Mesendoderm (in vitro differentiated cells): ENCODE data around the gene CRYBA4.
A peak's percentile ranks its signal among the peaks of the same experiment; 100 is the strongest.

Source experiments
- DNase-seq: peaks from one replicate; pipeline ENCODE4 v3.0.0; 2013
- H2AK5ac ChIP-seq: 2 replicates; pipeline ENCODE4 v1.6.1; 2013; ENCODE audit warnings: low read length, inconsistent platforms
- H2BK120ac ChIP-seq: 2 replicates; pipeline ENCODE4 v1.6.1; 2013; ENCODE audit warnings: low read depth, mild to moderate bottlenecking, low read length, moderate library complexity, mixed read lengths
- H2BK15ac ChIP-seq: replicated peaks from 2 replicates; pipeline ENCODE4 v1.6.1; 2013; ENCODE audit warnings: low read depth, mild to moderate bottlenecking, moderate library complexity
- H2BK5ac ChIP-seq: 2 replicates; pipeline ENCODE4 v1.6.1; 2013; ENCODE audit warnings: low read length, inconsistent platforms
- H3K18ac ChIP-seq: 2 replicates; pipeline ENCODE4 v1.6.1; 2013; ENCODE audit warnings: mild to moderate bottlenecking, low read length, mixed read lengths
- H3K23ac ChIP-seq: one replicate; pipeline ENCODE4 v1.6.1; 2013; ENCODE audit warnings: low read length
- H3K27ac ChIP-seq: 2 replicates; pipeline ENCODE4 v1.5.1; 2013; ENCODE audit warnings: low read depth, mild to moderate bottlenecking, inconsistent platforms, low read length, moderate library complexity
- H3K27me3 ChIP-seq: 2 replicates; pipeline ENCODE4 v1.6.1; 2013; ENCODE audit warnings: low read length, control low read depth, mild to moderate bottlenecking, inconsistent platforms; ENCODE audit not compliant: insufficient read depth, poor library complexity
- H3K36me3 ChIP-seq: 2 replicates; pipeline ENCODE4 v1.6.1; 2013; ENCODE audit warnings: low read length, inconsistent platforms; ENCODE audit not compliant: control insufficient read depth, insufficient read depth
- H3K4ac ChIP-seq: one replicate; pipeline ENCODE4 v1.6.1; 2013; ENCODE audit warnings: low read depth, mild to moderate bottlenecking, low read length, moderate library complexity
- H3K4me1 ChIP-seq: 2 replicates; pipeline ENCODE4 v1.6.1; 2013; ENCODE audit warnings: low read depth, low read length, inconsistent platforms; ENCODE audit not compliant: control insufficient read depth
- H3K4me2 ChIP-seq: 2 replicates; pipeline ENCODE4 v1.6.1; 2013; ENCODE audit warnings: low read length
- H3K4me3 ChIP-seq: 2 replicates; pipeline ENCODE4 v1.5.1; 2013; ENCODE audit warnings: mild to moderate bottlenecking, low read length
- H3K56ac ChIP-seq: one replicate; pipeline ENCODE4 v1.6.1; 2013; ENCODE audit warnings: low read length
- H3K79me1 ChIP-seq: 2 replicates; pipeline ENCODE4 v1.6.1; 2013; ENCODE audit warnings: low read length, inconsistent platforms
- H3K79me2 ChIP-seq: 2 replicates; pipeline ENCODE4 v1.6.1; 2013; ENCODE audit warnings: mild to moderate bottlenecking, low read length; ENCODE audit not compliant: control insufficient read depth, insufficient read depth
- H3K9ac ChIP-seq: 2 replicates; pipeline ENCODE4 v1.6.1; 2013; ENCODE audit warnings: low read length, inconsistent platforms
- H4K5ac ChIP-seq: one replicate; pipeline ENCODE4 v1.6.1; 2013; ENCODE audit warnings: low read length
- H4K8ac ChIP-seq: one replicate; pipeline ENCODE4 v1.6.1; 2013; ENCODE audit warnings: low read depth, mild to moderate bottlenecking, control low read depth, low read length, moderate library complexity
- WGBS: extraction: QIAGEN DNeasy Blood & Tissue Kit; methylation state at CpG from one replicate; pipeline ENCODE4 v1.1.7; 2013; ENCODE audit warnings: low lambda C conversion rate, missing lambda C conversion rate; ENCODE audit not compliant: insufficient coverage; ENCODE audit errors: extremely low coverage; 5-methylcytosine and 5-hydroxymethylcytosine counted together

The CRYBA4 gene

DNA sequence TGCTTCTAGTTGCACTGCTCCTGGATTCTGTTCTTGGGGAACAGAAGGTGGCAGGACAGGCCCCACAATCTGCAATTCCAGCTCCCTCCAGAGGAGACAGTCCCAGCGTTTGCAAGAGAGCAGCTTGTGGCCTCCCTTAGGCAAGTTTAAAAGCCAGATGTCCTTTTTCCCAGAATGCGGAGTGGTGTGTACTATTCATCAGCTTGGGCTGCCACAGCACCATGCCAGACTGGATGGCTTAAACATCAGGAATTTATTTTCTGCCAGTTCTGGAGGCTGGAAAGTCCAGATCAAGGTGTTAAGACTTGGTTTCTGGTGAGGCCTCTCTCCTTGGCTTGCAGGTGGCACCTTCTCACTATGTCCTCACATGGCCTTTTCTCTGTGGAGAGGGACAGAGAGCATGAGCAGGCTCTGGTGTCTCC lies 47.3 kb downstream of the CRYBA4 start:
- Histone ChIP-seq H3K4me2 (no peak overlapping the region), H2BK15ac (no peak overlapping the region), H3K36me3 (no peaks in the 10 kb centered on the region), H3K27ac (no peak overlapping the region), H4K5ac (no peak overlapping the region), H2BK5ac (no peak overlapping the region), H3K18ac (no peak overlapping the region), H3K79me1 (peaks cover under 1% of the 10 kb centered on the region), H3K27me3 (no peaks in the 10 kb centered on the region), H3K79me2 (no peaks in the 10 kb centered on the region), H3K4me1 (peaks cover 9% of the 10 kb centered on the region), H3K23ac (no peak overlapping the region), H3K56ac (no peak overlapping the region), H2AK5ac (no peak overlapping the region), H3K4me3 (no peak overlapping the region), H3K9ac (no peak overlapping the region), H3K4ac (no peak overlapping the region), H4K8ac (no peak overlapping the region), H2BK120ac (no peak overlapping the region)
- peak; percentile 84 for DNase-seq
- no CpG with 5 or more reads among the region's 2 CpGs for WGBS

DNA sequence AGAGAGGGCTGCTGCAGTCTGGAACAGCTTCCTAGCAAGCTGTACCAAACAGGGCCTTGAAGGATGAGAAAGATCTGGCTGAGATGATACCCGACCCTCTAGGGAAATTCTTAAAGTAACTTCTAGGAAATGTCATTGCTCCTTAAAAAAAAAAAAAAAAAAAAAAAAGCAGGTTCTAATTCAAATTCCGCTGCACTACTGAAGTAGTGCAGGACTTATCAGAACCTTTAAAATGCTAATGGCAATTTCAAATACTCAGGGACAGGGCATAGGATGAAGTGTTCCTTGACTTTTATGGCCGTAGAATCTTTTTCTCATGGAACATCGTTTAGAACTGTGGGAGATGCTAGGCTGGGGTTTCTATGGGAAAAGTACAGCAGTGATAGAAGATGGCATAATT lies 48.7 kb downstream of the CRYBA4 start:
- Histone ChIP-seq H3K27ac (no peak overlapping the region), H2BK15ac (no peak overlapping the region), H3K4me2 (no peak overlapping the region), H3K4ac (no peak overlapping the region), H3K9ac (no peak overlapping the region), H2BK5ac (no peak overlapping the region), H3K4me1 (peaks cover 8% of the 10 kb centered on the region), H2BK120ac (no peak overlapping the region), H3K36me3 (no peaks in the 10 kb centered on the region), H3K79me1 (peaks cover 5% of the 10 kb centered on the region), H3K56ac (no peak overlapping the region), H4K5ac (no peak overlapping the region), H3K79me2 (no peaks in the 10 kb centered on the region), H3K4me3 (no peak overlapping the region), H3K23ac (no peak overlapping the region), H4K8ac (no peak overlapping the region), H2AK5ac (no peak overlapping the region), H3K18ac (no peak overlapping the region), H3K27me3 (no peaks in the 10 kb centered on the region)
- no CpG with 5 or more reads among the region's 4 CpGs for WGBS
- no peak for DNase-seq

DNA sequence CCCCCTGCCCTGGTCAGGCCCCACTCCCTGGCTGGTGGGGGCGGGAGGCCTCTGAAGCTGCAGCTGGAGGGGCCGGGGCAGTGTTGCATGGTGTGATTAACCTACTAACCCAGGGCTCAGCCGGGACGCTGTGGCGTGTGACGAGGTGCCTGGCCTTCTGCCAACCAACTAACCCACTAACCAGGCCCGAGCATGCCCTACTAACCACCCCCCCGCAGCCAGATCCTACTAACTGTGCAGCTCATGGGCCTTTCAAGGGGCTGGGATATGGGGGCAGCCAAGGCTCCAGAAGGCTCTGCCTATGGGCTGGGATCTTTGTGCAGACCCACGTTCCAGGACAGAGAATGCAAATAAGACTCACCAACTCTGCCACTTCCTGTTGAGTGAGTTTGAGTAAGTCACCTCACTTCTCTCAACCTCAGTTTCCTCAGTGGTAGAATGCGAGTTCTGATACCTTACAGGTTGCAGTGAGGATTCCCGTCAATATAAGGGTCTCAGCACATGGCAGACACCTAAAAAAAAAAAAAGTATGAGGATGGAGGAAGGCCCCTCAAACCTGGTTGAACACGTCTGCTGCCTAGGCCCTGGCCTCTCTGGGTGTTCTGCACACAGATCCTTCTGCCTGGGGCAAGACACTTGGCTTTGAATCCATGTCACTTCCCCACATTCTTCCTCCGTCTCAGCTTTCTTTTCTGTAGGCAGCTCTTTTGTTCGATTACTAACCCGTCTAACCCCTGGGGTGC lies 49.7 kb downstream of the CRYBA4 start:
- Histone ChIP-seq H2BK15ac (no peak overlapping the region), H4K5ac (no peak overlapping the region), H3K4me3 (no peak overlapping the region), H4K8ac (peak overlapping the region; percentile 17), H3K4me1 (peaks cover 8% of the 10 kb centered on the region), H3K18ac (no peak overlapping the region), H2BK5ac (no peak overlapping the region), H3K36me3 (no peaks in the 10 kb centered on the region), H3K9ac (no peak overlapping the region), H3K56ac (peak overlapping the region; percentile 22), H3K79me2 (no peaks in the 10 kb centered on the region), H3K23ac (no peak overlapping the region), H3K79me1 (peaks cover 5% of the 10 kb centered on the region), H3K27me3 (no peaks in the 10 kb centered on the region), H2BK120ac (no peak overlapping the region), H2AK5ac (no peak overlapping the region), H3K27ac (no peak overlapping the region), H3K4me2 (no peak overlapping the region), H3K4ac (no peak overlapping the region)
- no CpG with 5 or more reads among the region's 15 CpGs for WGBS
- DNase-seq, result no peak

DNA sequence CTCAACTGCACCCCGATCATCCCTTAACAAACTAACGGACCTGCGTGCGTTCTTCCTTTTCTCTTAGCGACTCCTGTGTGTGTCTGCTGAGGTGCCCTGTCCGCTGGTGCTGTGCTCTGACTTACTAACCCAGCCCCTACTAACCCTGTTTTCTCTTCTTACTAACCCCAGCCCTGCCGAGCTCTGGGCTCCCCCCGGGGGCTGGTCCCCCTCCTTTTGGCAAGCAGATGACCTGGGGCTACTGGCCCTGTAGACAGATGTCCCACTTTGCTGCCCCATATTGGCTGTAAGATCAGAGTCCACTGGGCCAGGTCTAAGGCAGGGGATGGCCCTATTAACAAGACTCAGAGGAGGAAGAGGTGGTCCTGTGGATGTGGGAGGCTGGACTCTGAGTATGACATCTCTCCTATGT lies 50.3 kb downstream of the CRYBA4 start:
- Histone ChIP-seq H2BK120ac (no peak overlapping the region), H4K8ac (peak overlapping the region; percentile 17), H3K27me3 (no peaks in the 10 kb centered on the region), H3K79me1 (peaks cover 5% of the 10 kb centered on the region), H3K18ac (peak overlapping the region; percentile 2), H2BK15ac (no peak overlapping the region), H3K36me3 (no peaks in the 10 kb centered on the region), H4K5ac (no peak overlapping the region), H3K4ac (no peak overlapping the region), H2BK5ac (peak overlapping the region; percentile 44), H3K9ac (peak overlapping the region; percentile 60), H3K4me2 (peak overlapping the region; percentile 8), H3K4me3 (no peak overlapping the region), H3K23ac (no peak overlapping the region), H3K27ac (peak overlapping the region; percentile 88), H3K79me2 (no peaks in the 10 kb centered on the region), H2AK5ac (peak overlapping the region; percentile 61), H3K4me1 (peaks cover 8% of the 10 kb centered on the region), H3K56ac (peak overlapping the region; percentile 82)
- WGBS, result no CpG with 5 or more reads among the region's 8 CpGs
- DNase-seq, result no peak

DNA sequence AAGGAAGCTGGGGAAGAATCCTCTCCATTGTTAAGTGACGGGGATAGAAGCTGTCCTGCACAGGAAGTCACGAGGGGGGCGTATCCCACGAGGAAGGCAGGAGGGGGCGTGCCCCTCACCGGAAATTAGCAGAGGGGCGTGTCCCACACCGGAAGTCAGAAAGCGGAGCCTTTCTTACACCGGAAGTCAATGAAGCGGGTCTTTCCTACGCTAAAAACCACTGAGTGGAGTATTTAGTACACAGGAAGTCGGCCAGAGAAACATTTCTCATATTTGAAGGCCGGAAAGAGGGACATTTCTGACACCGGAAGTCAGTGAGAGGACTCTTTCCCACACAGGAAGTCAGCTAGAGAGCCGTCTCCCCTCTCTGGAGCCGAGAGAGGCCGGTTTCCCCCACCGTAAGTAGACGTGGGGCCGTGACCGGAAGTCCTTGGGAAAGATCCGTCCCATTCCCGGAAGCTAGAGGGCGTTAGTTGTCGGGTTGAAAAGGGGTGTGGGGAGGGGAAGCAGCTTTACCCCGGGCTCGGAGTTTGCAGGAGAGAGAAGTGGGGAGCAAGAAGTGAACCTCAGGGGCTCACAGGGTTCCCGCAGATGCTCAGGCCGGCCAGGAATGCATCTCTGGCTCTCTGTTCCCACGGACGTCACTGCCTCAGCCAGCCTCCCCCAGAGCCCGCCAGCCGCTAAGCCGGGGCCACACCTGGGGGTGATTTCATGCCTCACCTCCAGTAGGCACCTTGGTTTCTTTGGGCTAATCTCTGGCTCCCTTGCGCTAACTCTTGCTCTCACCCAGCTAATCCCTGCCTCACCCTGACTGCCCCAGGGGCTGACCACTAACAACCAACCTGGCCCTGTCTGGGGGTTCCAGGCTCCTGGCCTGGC lies 51.1 kb downstream of the CRYBA4 start:
- no CpG with 5 or more reads among the region's 36 CpGs for WGBS
- H3K27me3 ChIP-seq, result no peaks in the 10 kb centered on the region
- H3K27ac ChIP-seq, result peak overlapping the region; percentile 88
- H2BK5ac ChIP-seq, result peak overlapping the region; percentile 51
- DNase-seq, result peak; percentile 98
- H4K5ac ChIP-seq, result no peak overlapping the region
- peak overlapping the region; percentile 30 for H4K8ac ChIP-seq
- peak overlapping the region; percentile 95 for H3K56ac ChIP-seq
- H3K36me3 ChIP-seq, result no peaks in the 10 kb centered on the region
- no peak overlapping the region for H2BK120ac ChIP-seq
- H3K18ac ChIP-seq, result peak overlapping the region; percentile 62
- peak overlapping the region; percentile 96 for H3K4me2 ChIP-seq
- H3K4ac ChIP-seq, result peak overlapping the region; percentile 84
- no peaks in the 10 kb centered on the region for H3K79me2 ChIP-seq
- H3K9ac ChIP-seq, result peak overlapping the region; percentile 93
- peak overlapping the region; percentile 7 for H3K23ac ChIP-seq
- peaks cover 8% of the 10 kb centered on the region for H3K4me1 ChIP-seq
- no peak overlapping the region for H2BK15ac ChIP-seq
- no peak overlapping the region for H2AK5ac ChIP-seq
- peaks cover 5% of the 10 kb centered on the region for H3K79me1 ChIP-seq
- H3K4me3 ChIP-seq, result peak overlapping the region; percentile 76
